ENCODE results near the gene TCHHL1. TPM values are rescaled to one million over a fixed set of nuclear protein-coding genes. Genes with fewer than 3 reads are reported as not detected.

The TCHHL1 gene
- total and polyA plus RNA-seq, 2 of the 13 experiments (the other 11 are each of a cell fraction or from before 2014, with no cell fraction given): not detected

GRCh38 chr1:152047730-152048415 lies 41.0 kb downstream of the TCHHL1 start (continued):
- TF ChIP-seq ZNF18 (CRISPR knock-in tag; IDR thresholded peaks at IDR 0.05; ENCODE audit: insufficient replicate concordance): no peak
- no peak; the same call in 1 of the 2 replicates for TF ChIP-seq ZNF609 (CRISPR knock-in tag; IDR thresholded peaks at IDR 0.05; ENCODE audit: borderline replicate concordance)
- no peak for TF ChIP-seq ZNF773 (CRISPR knock-in tag; IDR thresholded peaks at IDR 0.05; ENCODE audit: borderline replicate concordance)
- no peak for TF ChIP-seq ZNF329 (CRISPR knock-in tag; IDR thresholded peaks at IDR 0.05; ENCODE audit: low read depth)
- TF ChIP-seq RBM39 (IDR thresholded peaks at IDR 0.05; ENCODE audit: low read depth, low read length, poor library complexity, severe bottlenecking): peak; percentile 52
- no peak for TF ChIP-seq MTF1 (CRISPR knock-in tag; IDR thresholded peaks at IDR 0.05)
- peak; percentile 84 for TF ChIP-seq GABPB1 (CRISPR knock-in tag; IDR thresholded peaks at IDR 0.05)
- peak; percentile 75 to 85 for TF ChIP-seq HMGXB4 (CRISPR knock-in tag; IDR thresholded peaks at IDR 0.05; ENCODE audit: borderline replicate concordance in 1 of 2, low read depth in 1 of 2)
- no peak for TF ChIP-seq HNF1A (IDR thresholded peaks at IDR 0.05; ENCODE audit: low read depth)
- no peak; the same call in 1 of the 2 replicates for TF ChIP-seq HNF1A (CRISPR knock-in tag; IDR thresholded peaks at IDR 0.05; ENCODE audit: borderline replicate concordance)
- TF ChIP-seq ZBTB38 (CRISPR knock-in tag; IDR thresholded peaks at IDR 0.05): no peak
- no peak for TF ChIP-seq ZBTB42 (CRISPR knock-in tag; IDR thresholded peaks at IDR 0.05)
- 0 out of 2 replicates have a peak, but pooled peaks have one; percentile 45 for TF ChIP-seq KLF6 (CRISPR knock-in tag; IDR thresholded peaks at IDR 0.05)
- TF ChIP-seq KMT2B (CRISPR knock-in tag; IDR thresholded peaks at IDR 0.05): no peak
- peak; percentile 58 for TF ChIP-seq SPEN (CRISPR knock-in tag; IDR thresholded peaks at IDR 0.05; ENCODE audit: low read depth)
- TF ChIP-seq TAF15 (IDR thresholded peaks at IDR 0.05; ENCODE audit: low read depth, low read length, poor library complexity, severe bottlenecking): no peak

Data from HepG2 (cell line).